Panc1 (cell line): Measurements from ENCODE around the gene DMRT3. TPM values are rescaled to one million over a fixed set of nuclear protein-coding genes. Genes with fewer than 3 reads are reported as not detected.
A peak's percentile ranks its signal among the peaks of the same experiment; 100 is the strongest.

Source experiments
- ATAC-seq: fragments of 200-7000 bp; cut with Tn5 transposase; 2 replicates; pipeline ENCODE4 v1.9.1; 2020; ENCODE audit warnings: mild to moderate bottlenecking, moderate library complexity
- BruUV-seq: library from RNA; stranded (reverse); fragments of 400-500 nt; replicated peaks from 2 replicates; lab custom pipeline; 2021; lab: Mats Ljungman, UMichigan
- CTCF ChIA-PET: fragments of 300-600 bp; sonication (Branson Sonifier 250); formaldehyde crosslinking; loops from one replicate; lab custom pipeline; 2022; ENCODE audit warnings: antibody characterized with exemption; lab: Charles Lee
- POLR2A ChIA-PET: fragments of 300-600 bp; sonication (Branson Sonifier 250); formaldehyde crosslinking; loops from one replicate; lab custom pipeline; 2022; ENCODE audit warnings: antibody characterized with exemption; lab: Charles Lee
- DNase-seq: peaks from one replicate; pipeline ENCODE4 v3.0.0-alpha.2; 2010; ENCODE audit warnings: low read depth, low spot score
- H3K27ac ChIP-seq: 2 replicates; pipeline ENCODE4 v1.5.1; 2011; ENCODE audit warnings: mild to moderate bottlenecking, low read length, inconsistent platforms
- H3K27me3 ChIP-seq: fragments of 200-500 bp; sonication (Bioruptor generic); 2 replicates; pipeline ENCODE4 v1.6.0; 2014; ENCODE audit warnings: low read length, inconsistent platforms; ENCODE audit not compliant: control insufficient read depth, insufficient read depth
- H3K36me3 ChIP-seq: fragments of 200-500 bp; sonication (Bioruptor generic); 2 replicates; pipeline ENCODE4 v1.5.1; 2014; ENCODE audit warnings: inconsistent platforms, mild to moderate bottlenecking, low read length, moderate library complexity; ENCODE audit not compliant: control insufficient read depth, insufficient read depth
- H3K4me1 ChIP-seq: 2 replicates; pipeline ENCODE4 v1.5.1; 2011; ENCODE audit warnings: inconsistent platforms, mild to moderate bottlenecking, low read length, moderate library complexity; ENCODE audit not compliant: control insufficient read depth, insufficient read depth
- H3K4me3 ChIP-seq, 2 experiments: 2 replicates each; pipeline ENCODE4 v1.5.1; 2011 to 2012; ENCODE audit warnings: low read depth in 2 of 2, low read length in 2 of 2, mild to moderate bottlenecking in 2 of 2, inconsistent platforms in 1 of 2, moderate library complexity in 1 of 2
- H3K9me3 ChIP-seq: fragments of 200-500 bp; sonication (Bioruptor generic); 2 replicates; pipeline ENCODE4 v1.5.1; 2014; ENCODE audit warnings: low read depth, mild to moderate bottlenecking, inconsistent platforms, low read length, moderate library complexity; ENCODE audit not compliant: control insufficient read depth, insufficient read depth
- POLR2AphosphoS5 ChIP-seq: IDR thresholded peaks from 2 replicates; pipeline ENCODE4 v1.6.1; 2012; ENCODE audit warnings: mild to moderate bottlenecking, low read depth, low read length, moderate library complexity
- SIN3A ChIP-seq: IDR thresholded peaks from 2 replicates; pipeline ENCODE4 v1.6.1; 2012; ENCODE audit warnings: low read depth, mild to moderate bottlenecking, low read length, moderate library complexity, borderline replicate concordance; ENCODE audit not compliant: insufficient read depth
- TCF7L2 ChIP-seq: IDR thresholded peaks from 2 replicates; pipeline ENCODE4 v1.6.1; 2011; ENCODE audit warnings: mild to moderate bottlenecking, low read depth, low read length, inconsistent platforms
- in situ Hi-C: cut with HindIII; loops from 2 replicates; pipeline ENCODE4 v1.10.0; 2016; ENCODE audit warnings: low sequenced_read_pairs, low pct_unique_long_range_greater_than_20kb
- intact Hi-C: fragments of 100-400 bp; cut with micrococcal nuclease; formaldehyde crosslinking; loops from one replicate; pipeline ENCODE4 v1.10.0; 2022; ENCODE audit not compliant: unreplicated experiment
- total RNA-seq: library from RNA; stranded (reverse); gene quantifications from one replicate; pipeline ENCODE4 v1.2.1, GENCODE V29; 2021; ENCODE audit not compliant: unreplicated experiment
- TF ChIP-seq, protein P1 (sequence below): fragments of 450-650 bp; IDR thresholded peaks from 2 replicates; pipeline ENCODE4 v1.5.1; 2017; ENCODE audit warnings: mild to moderate bottlenecking
- TF ChIP-seq, protein P2 (sequence below), 2 experiments: IDR thresholded peaks; 2 replicates each; pipeline ENCODE4 v1.6.1; 2011 to 2012; ENCODE audit warnings: low read depth in 2 of 2, control low read depth in 1 of 2, low read length in 1 of 2, mild to moderate bottlenecking in 1 of 2, moderate library complexity in 1 of 2; ENCODE audit not compliant: insufficient read depth in 1 of 2

The DMRT3 gene
- total RNA-seq, 1 experiment from 2014 or later, result not detected

DNA sequence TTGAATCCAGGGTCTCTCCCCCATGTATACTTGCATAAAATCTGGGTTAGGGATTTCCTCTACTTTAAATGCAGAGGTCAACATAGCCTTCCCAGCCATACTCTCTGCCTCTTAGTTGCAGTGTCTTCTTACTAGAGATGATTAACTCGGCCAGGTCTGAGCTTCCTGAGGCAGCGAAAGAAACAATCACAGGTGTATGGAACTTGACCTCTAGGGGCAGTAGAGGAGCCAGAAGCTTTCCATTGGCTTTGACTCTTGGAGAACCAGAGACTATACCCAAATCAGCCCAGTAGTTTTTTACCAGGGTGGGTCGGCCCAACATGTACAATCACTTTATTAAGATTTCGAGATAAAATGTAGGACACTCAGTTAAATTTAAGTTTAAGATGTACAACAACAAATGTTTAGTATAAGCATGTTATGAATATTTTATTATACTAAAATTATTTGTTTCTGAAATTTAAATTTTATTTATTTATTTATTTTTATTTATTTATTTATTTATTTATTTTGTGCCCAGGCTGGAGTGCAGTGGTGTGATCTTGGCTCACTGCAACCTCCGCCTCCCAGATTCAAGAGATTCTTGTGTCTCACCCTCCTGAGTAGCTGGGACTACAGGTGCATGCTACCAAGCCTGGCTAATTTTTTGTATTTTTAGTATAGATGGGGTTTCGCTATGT is 48.0 kb upstream of the DMRT3 start:
- ChIA-PET CTCF (no interaction called here), POLR2A (no interaction called here)
- Histone ChIP-seq H3K27me3 (no peaks in the 10 kb centered on the region), H3K4me3 (no peak overlapping the region), H3K27ac (no peak overlapping the region), H3K36me3 (no peaks in the 10 kb centered on the region), H3K4me1 (no peaks in the 10 kb centered on the region), H3K9me3 (no peaks in the 10 kb centered on the region)
- TF ChIP-seq, protein P1, sequence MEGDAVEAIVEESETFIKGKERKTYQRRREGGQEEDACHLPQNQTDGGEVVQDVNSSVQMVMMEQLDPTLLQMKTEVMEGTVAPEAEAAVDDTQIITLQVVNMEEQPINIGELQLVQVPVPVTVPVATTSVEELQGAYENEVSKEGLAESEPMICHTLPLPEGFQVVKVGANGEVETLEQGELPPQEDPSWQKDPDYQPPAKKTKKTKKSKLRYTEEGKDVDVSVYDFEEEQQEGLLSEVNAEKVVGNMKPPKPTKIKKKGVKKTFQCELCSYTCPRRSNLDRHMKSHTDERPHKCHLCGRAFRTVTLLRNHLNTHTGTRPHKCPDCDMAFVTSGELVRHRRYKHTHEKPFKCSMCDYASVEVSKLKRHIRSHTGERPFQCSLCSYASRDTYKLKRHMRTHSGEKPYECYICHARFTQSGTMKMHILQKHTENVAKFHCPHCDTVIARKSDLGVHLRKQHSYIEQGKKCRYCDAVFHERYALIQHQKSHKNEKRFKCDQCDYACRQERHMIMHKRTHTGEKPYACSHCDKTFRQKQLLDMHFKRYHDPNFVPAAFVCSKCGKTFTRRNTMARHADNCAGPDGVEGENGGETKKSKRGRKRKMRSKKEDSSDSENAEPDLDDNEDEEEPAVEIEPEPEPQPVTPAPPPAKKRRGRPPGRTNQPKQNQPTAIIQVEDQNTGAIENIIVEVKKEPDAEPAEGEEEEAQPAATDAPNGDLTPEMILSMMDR, result peak; percentile 35
- TF ChIP-seq SIN3A, result no peak
- DNase-seq, result no peak
- intact Hi-C loops, result no loop called here
- BruUV-seq, result no TSS peak
- ATAC-seq, result no peak
- in situ Hi-C loops, result no loop called here

DNA sequence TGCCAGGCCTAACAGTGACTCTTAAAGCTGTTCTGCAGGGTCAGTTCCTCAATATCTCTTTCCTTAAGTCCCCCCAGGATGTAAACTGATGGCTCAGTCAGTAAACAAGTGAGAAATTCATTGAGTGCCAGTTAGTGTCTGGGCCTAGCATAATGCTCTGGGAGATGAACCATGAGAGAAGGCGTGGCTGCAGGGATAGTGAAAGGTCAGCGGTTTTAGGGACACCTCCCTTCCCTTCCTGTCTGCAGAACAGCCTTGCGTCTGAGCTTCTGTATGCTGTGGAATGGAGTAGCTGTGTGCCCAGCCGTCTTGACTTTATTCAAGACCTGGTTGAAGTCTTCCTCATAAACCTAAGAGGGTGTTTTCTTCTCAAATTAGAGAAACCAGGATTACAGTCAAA is 46.7 kb upstream of the DMRT3 start:
- Histone ChIP-seq H3K4me3 (no peak overlapping the region), H3K27ac (no peak overlapping the region), H3K4me1 (no peaks in the 10 kb centered on the region), H3K9me3 (no peaks in the 10 kb centered on the region), H3K27me3 (no peaks in the 10 kb centered on the region), H3K36me3 (no peaks in the 10 kb centered on the region)
- in situ Hi-C loops, result no loop called here
- no peak for TF ChIP-seq POLR2AphosphoS5
- DNase-seq (no peak), ATAC-seq (no peak)
- intact Hi-C loops, result no loop called here
- CTCF ChIA-PET, result no interaction called here
- BruUV-seq, result no TSS peak
- POLR2A ChIA-PET, result no interaction called here

DNA sequence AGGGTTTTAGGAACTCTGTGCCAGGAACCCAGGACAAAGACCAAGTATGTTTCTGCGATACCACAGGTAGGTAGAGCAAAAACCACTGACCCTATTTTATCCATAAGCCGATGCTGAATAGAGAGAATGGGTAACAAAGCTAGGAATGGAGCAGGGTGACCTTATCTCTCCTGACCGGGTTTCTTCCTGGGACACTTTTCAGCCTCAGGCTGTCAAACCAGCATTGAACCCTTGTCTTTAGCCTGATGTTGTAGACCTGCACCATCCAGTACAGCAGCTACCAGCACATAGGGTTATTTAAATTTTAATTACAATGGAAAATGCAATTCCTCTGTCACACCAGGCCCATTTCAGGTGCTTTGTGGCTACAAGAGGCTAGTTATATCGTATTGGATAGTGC is 43.1 kb upstream of the DMRT3 start:
- DNase-seq, result no peak
- TF ChIP-seq SIN3A (no peak), POLR2AphosphoS5 (no peak), TCF7L2 (no peak)
- TF ChIP-seq, protein P2, sequence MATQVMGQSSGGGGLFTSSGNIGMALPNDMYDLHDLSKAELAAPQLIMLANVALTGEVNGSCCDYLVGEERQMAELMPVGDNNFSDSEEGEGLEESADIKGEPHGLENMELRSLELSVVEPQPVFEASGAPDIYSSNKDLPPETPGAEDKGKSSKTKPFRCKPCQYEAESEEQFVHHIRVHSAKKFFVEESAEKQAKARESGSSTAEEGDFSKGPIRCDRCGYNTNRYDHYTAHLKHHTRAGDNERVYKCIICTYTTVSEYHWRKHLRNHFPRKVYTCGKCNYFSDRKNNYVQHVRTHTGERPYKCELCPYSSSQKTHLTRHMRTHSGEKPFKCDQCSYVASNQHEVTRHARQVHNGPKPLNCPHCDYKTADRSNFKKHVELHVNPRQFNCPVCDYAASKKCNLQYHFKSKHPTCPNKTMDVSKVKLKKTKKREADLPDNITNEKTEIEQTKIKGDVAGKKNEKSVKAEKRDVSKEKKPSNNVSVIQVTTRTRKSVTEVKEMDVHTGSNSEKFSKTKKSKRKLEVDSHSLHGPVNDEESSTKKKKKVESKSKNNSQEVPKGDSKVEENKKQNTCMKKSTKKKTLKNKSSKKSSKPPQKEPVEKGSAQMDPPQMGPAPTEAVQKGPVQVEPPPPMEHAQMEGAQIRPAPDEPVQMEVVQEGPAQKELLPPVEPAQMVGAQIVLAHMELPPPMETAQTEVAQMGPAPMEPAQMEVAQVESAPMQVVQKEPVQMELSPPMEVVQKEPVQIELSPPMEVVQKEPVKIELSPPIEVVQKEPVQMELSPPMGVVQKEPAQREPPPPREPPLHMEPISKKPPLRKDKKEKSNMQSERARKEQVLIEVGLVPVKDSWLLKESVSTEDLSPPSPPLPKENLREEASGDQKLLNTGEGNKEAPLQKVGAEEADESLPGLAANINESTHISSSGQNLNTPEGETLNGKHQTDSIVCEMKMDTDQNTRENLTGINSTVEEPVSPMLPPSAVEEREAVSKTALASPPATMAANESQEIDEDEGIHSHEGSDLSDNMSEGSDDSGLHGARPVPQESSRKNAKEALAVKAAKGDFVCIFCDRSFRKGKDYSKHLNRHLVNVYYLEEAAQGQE (IDR thresholded peaks at IDR 0.05; ENCODE audit: insufficient read depth in 1 of 2, low read depth in 2 of 2, low read length in 1 of 2), result no peak
- TF ChIP-seq, protein P1, result no peak
- in situ Hi-C loops (no loop called here), intact Hi-C loops (no loop called here)
- Histone ChIP-seq H3K36me3 (no peaks in the 10 kb centered on the region), H3K4me1 (no peaks in the 10 kb centered on the region), H3K27ac (no peak overlapping the region), H3K9me3 (no peaks in the 10 kb centered on the region), H3K27me3 (no peaks in the 10 kb centered on the region; the same call in 1 of the 2 replicates), H3K4me3 (no peak overlapping the region)
- BruUV-seq, result no TSS peak
- ChIA-PET POLR2A (no interaction called here), CTCF (no interaction called here)
- no peak for ATAC-seq
